ENCODE measurements around the gene ANKRD33.

The ANKRD33 gene

DNA sequence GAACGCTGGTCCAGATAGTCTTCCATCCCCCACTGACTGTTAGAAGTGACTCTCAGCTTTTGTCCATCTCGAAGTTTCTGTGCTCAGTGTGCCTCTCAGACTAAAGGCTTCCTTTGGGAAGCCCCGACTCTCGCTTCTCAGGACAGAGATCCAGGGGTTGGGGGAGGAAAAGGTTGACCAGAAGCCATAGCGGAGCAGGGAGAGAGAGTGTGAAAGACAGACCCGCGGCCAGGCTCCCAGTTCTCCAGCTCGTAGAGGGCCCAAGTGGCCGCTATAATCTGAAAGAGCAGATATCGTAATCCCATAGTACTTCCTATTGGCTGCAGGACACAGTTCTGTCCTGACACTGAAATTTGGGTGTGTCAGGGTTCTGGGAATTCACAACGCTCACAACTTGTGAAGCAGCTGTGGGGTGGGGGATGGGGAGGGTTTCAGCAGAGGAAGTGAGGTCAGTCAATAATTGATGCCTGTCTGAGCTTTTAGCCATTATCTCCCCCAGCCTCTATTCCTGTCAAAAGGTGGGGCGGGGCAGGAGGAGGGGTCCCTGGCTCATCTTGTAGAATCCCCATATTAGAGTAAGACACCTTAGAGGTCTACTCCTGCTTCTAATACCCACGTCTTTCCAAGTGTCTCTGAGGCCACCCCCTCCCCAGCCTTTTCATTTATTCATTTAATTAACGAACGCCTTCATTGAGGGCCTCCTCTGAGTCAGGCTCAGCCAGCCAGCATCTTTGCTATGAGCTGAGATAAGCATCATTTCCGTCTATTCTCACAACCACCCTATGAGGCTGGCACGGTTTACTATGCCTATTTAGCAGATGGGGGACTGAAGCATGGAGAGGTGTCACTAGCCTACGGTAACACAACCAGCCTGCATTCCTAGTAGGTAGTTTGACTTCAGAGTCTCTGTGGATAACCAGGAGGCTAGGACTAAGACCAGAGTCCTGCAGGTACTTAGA, 17.8 kb downstream of the ANKRD33 start:
- Mint-ChIP-seq H3K27me3 (ENCODE audit: low read depth) (peaks cover 8% of the 10 kb centered on the region), H3K4me1 (peaks cover 48% of the 10 kb centered on the region), H3K4me3 (peak overlapping the region in 2 of 3 experiments; percentile 17 to 35), H3K36me3 (ENCODE audit: low read depth) (no peaks in the 10 kb centered on the region), H3K9me3 (no peaks in the 10 kb centered on the region), H3K27ac (peak overlapping the region; percentile 81 to 87 (median 84))
- TF ChIP-seq, protein P1, sequence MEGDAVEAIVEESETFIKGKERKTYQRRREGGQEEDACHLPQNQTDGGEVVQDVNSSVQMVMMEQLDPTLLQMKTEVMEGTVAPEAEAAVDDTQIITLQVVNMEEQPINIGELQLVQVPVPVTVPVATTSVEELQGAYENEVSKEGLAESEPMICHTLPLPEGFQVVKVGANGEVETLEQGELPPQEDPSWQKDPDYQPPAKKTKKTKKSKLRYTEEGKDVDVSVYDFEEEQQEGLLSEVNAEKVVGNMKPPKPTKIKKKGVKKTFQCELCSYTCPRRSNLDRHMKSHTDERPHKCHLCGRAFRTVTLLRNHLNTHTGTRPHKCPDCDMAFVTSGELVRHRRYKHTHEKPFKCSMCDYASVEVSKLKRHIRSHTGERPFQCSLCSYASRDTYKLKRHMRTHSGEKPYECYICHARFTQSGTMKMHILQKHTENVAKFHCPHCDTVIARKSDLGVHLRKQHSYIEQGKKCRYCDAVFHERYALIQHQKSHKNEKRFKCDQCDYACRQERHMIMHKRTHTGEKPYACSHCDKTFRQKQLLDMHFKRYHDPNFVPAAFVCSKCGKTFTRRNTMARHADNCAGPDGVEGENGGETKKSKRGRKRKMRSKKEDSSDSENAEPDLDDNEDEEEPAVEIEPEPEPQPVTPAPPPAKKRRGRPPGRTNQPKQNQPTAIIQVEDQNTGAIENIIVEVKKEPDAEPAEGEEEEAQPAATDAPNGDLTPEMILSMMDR (IDR thresholded peaks at IDR 0.05; ENCODE audit: unreplicated experiment in 3 of 3): no peak

DNA sequence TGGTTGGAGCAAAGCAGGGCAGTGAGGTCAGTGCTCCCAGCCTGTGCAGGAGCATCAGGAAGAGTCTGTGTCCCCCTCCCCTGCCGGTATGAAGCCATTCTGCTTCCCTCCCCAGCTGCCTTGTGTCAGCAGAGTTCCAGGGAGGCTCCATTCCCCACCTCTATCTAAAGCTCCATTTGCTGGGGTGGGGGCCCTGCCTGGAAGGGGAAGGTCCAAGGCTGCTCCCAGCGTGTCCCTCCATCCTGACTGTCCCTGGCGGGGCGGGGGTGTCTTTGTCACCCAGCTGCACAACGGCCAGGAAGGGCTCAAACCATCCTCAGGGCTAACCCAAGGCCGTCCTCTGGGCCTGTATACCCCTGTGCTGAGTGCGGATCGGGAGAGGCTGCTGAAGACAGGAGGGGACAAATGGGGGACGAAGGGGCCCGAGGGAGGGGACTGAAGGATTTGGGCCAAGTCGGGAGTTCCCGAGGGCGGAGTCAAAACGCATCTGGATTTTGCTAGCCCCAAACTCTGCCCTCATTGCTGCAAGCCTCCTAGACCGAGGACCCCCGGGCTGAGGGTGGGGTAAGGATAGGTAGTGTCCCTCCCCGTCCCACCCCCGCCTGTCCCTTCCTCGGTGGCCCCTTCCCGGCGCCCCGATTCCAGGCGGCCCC, 18.7 kb downstream of the ANKRD33 start:
- TF ChIP-seq, protein P1 (IDR thresholded peaks at IDR 0.05; ENCODE audit: unreplicated experiment in 3 of 3): no peak
- Mint-ChIP-seq H3K27me3 (ENCODE audit: low read depth) (peaks cover 8% of the 10 kb centered on the region), H3K4me3 (peak overlapping the region in 1 of 3 experiments; percentile 35), H3K4me1 (peaks cover 55% of the 10 kb centered on the region), H3K9me3 (no peaks in the 10 kb centered on the region), H3K36me3 (ENCODE audit: low read depth) (no peaks in the 10 kb centered on the region), H3K27ac (peak overlapping the region; percentile 81 to 87 (median 84))

DNA sequence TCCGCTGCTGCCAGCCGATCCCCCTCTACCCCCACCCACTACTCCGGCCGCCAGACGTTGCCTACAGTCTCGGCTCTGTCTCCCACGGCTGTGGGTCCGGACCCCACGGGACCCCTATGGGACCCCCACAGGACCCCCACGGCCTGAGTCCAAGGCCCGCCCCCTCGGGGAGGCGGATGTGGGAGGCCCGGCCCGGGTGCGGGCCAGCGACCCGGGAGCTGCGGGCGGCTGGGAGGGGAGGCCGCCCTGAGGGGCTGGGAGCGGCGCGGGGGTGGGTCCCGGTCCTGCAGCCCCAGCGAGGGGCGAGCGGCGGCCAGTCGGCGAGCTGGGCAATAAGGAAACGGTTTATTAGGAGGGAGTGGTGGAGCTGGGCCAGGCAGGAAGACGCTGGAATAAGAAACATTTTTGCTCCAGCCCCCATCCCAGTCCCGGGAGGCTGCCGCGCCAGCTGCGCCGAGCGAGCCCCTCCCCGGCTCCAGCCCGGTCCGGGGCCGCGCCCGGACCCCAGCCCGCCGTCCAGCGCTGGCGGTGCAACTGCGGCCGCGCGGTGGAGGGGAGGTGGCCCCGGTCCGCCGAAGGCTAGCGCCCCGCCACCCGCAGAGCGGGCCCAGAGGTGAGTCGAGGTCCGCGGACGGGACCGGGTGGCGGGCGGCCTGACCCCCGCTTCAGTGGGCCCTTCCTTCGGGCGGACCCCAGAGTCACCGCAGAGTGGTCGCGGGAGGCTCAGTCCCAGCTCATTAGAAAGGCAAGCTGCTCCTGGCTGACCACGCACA, 19.4 kb downstream of the ANKRD33 start, which contains the start of gene ACVRL1:
Gene ACVRL1 (plus strand): TSS at position 422 of the 773 bp plus-strand sequence. CDS start 4,971 bp downstream, outside the sequence.
- Mint-ChIP-seq H3K36me3 (ENCODE audit: low read depth) (no peaks in the 10 kb centered on the region), H3K27ac (peak within 1 kb of the TSS in 2 of 3 experiments; percentile 76 to 81), H3K9me3 (no peaks in the 10 kb centered on the region), H3K4me3 (no peak within 1 kb of the TSS), H3K27me3 (ENCODE audit: low read depth) (peaks cover 8% of the 10 kb centered on the region), H3K4me1 (peaks cover 58% of the 10 kb centered on the region)
- TF ChIP-seq, protein P1 (IDR thresholded peaks at IDR 0.05; ENCODE audit: unreplicated experiment in 3 of 3): no peak

DNA sequence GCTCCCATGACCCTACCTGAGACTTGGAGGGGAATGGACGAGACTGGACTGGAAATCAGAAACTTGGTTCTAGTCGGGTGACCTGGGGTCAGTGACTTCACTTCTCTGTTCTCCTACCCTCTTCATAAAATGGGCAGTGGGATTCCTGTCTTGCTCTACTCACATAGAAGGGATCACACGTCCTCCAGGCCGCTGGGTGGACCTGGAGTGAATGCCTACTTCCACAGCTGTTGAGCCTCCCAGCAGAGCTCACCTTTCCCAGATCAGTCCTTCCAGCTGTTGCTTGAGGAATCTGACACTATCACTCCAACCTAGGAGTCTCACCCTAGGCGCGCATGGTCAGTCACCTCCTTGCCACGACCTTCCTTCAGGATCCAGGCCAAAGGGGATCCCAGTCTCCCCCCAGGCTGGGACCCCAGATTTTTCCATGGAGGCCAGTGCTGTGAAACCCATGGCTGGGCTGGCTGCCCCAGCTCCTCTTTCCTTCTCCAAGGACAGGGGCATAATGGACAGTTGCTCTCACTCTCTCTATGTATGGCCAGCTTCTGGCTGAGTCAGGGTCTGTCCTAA, 20.0 kb downstream of the ANKRD33 start:
- Mint-ChIP-seq H3K27me3 (ENCODE audit: low read depth) (peaks cover 8% of the 10 kb centered on the region), H3K4me3 (no peak overlapping the region), H3K4me1 (peaks cover 65% of the 10 kb centered on the region), H3K36me3 (ENCODE audit: low read depth) (no peaks in the 10 kb centered on the region), H3K27ac (peak overlapping the region in 1 of 3 experiments; percentile 76), H3K9me3 (no peaks in the 10 kb centered on the region)
- TF ChIP-seq, protein P1 (IDR thresholded peaks at IDR 0.05; ENCODE audit: unreplicated experiment in 3 of 3): no peak

DNA sequence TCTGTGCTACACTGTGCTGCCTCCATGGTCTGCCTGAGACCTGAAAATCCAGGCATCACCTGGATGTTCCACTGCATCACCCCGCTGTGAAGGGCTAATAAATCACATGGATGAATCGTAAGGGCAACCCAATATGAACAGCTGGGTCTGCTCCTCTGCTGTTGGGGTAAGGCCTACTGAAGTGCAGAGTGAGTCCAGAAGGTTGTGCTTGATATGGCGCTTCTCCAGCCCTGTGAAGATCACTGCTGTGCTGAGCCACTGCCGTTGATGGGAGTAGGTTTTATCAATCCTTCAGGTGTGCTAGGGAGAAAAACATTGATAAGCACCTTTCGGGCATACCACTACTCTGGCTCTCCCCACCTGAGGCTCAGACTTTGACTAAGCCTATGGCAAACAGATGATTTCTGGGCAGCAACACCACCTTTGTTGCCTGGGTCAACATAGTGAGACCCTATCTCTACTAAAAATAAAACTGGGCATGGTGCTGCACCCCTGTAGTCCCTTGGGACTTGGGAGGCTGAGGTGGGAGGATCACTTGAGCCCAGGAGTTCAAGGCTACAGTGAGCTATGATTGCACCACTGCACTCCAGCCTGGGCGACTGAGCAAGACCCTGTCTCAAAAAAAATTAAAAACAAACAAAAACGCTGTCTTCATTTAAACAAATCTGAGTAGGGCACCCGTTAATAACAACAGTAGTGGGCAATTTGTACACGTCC, 21.1 kb downstream of the ANKRD33 start:
- Mint-ChIP-seq H3K36me3 (ENCODE audit: low read depth) (no peaks in the 10 kb centered on the region), H3K4me3 (no peak overlapping the region), H3K9me3 (no peaks in the 10 kb centered on the region), H3K27me3 (ENCODE audit: low read depth) (peaks cover 8% of the 10 kb centered on the region), H3K27ac (peak overlapping the region in 1 of 3 experiments; percentile 76), H3K4me1 (peaks cover 61% of the 10 kb centered on the region)
- TF ChIP-seq, protein P1 (IDR thresholded peaks at IDR 0.05; ENCODE audit: unreplicated experiment in 3 of 3): no peak
